H9 (cell line): ENCODE measurements around the gene CACNA2D3. TPM values are rescaled to one million over a fixed set of nuclear protein-coding genes. Genes with fewer than 3 reads are reported as not detected.

Experiments used
- DNase-seq: peaks from one replicate; pipeline ENCODE4 v3.0.0-alpha.2; 2017
- H2AFZ ChIP-seq: one replicate; pipeline ENCODE4 v1.6.1; 2013; ENCODE audit warnings: mild to moderate bottlenecking, low read length, control low read depth, moderate library complexity
- H2AK5ac ChIP-seq: 2 replicates; pipeline ENCODE4 v1.6.1; 2013; ENCODE audit warnings: low read length, control low read depth, mixed read lengths; ENCODE audit not compliant: insufficient read length
- H2BK120ac ChIP-seq: one replicate; pipeline ENCODE4 v1.6.1; 2013; ENCODE audit warnings: low read depth, mild to moderate bottlenecking, low read length, control low read depth, inconsistent platforms; ENCODE audit not compliant: poor library complexity, severe bottlenecking
- H2BK12ac ChIP-seq: 2 replicates; pipeline ENCODE4 v1.6.1; 2013; ENCODE audit warnings: low read length, control low read depth, mixed read lengths, low read depth; ENCODE audit not compliant: insufficient read length
- H2BK15ac ChIP-seq: 2 replicates; pipeline ENCODE4 v1.6.1; 2013; ENCODE audit warnings: low read depth, low read length, control low read depth
- H2BK20ac ChIP-seq: one replicate; pipeline ENCODE4 v1.6.1; 2013; ENCODE audit warnings: low read depth, mild to moderate bottlenecking, low read length, control low read depth, inconsistent platforms; ENCODE audit not compliant: poor library complexity, severe bottlenecking
- H2BK5ac ChIP-seq: 2 replicates; pipeline ENCODE4 v1.6.1; 2013; ENCODE audit warnings: low read length, control low read depth, mixed read lengths; ENCODE audit not compliant: insufficient read length
- H3K14ac ChIP-seq: 2 replicates; pipeline ENCODE4 v1.6.1; 2013; ENCODE audit warnings: low read length, control low read depth; ENCODE audit not compliant: insufficient read depth
- H3K18ac ChIP-seq: 2 replicates; pipeline ENCODE4 v1.6.1; 2013; ENCODE audit warnings: low read depth, mild to moderate bottlenecking, mixed read lengths, low read length, control low read depth; ENCODE audit not compliant: insufficient read length
- H3K23ac ChIP-seq: 2 replicates; pipeline ENCODE4 v1.6.1; 2013; ENCODE audit warnings: low read length, control low read depth, mixed read lengths, low read depth; ENCODE audit not compliant: insufficient read length
- H3K23me2 ChIP-seq: 2 replicates; pipeline ENCODE4 v1.6.1; 2013; ENCODE audit warnings: low read depth, mild to moderate bottlenecking, mixed read lengths, low read length, control low read depth; ENCODE audit not compliant: insufficient read length, poor library complexity, severe bottlenecking
- H3K27ac ChIP-seq: 2 replicates; pipeline ENCODE4 v1.5.1; 2013; ENCODE audit warnings: low read length, control low read depth, mixed read lengths, low read depth; ENCODE audit not compliant: insufficient read length
- H3K27me3 ChIP-seq: 2 replicates; pipeline ENCODE4 v1.6.1; 2013; ENCODE audit warnings: low read length, control low read depth, inconsistent platforms; ENCODE audit not compliant: insufficient read depth
- H3K4ac ChIP-seq: 2 replicates; pipeline ENCODE4 v1.6.1; 2013; ENCODE audit warnings: low read depth, mild to moderate bottlenecking, control low read depth, inconsistent platforms, low read length, moderate library complexity
- H3K4me1 ChIP-seq: 2 replicates; pipeline ENCODE4 v1.6.1; 2013; ENCODE audit warnings: low read length, control low read depth, inconsistent platforms; ENCODE audit not compliant: insufficient read depth
- H3K4me2 ChIP-seq: 2 replicates; pipeline ENCODE4 v1.6.1; 2013; ENCODE audit warnings: low read length, control low read depth, mixed read lengths; ENCODE audit not compliant: insufficient read length, insufficient read depth
- H3K56ac ChIP-seq: 2 replicates; pipeline ENCODE4 v1.6.1; 2013; ENCODE audit warnings: low read depth, mild to moderate bottlenecking, mixed read lengths, low read length, control low read depth; ENCODE audit not compliant: insufficient read length
- H3K79me1 ChIP-seq: 2 replicates; pipeline ENCODE4 v1.6.1; 2013; ENCODE audit warnings: low read depth, mild to moderate bottlenecking, moderate library complexity, low read length, control low read depth, inconsistent platforms; ENCODE audit not compliant: insufficient read depth, poor library complexity, severe bottlenecking
- H3K79me2 ChIP-seq: 2 replicates; pipeline ENCODE4 v1.6.1; 2013; ENCODE audit warnings: low read length, control low read depth, inconsistent platforms; ENCODE audit not compliant: insufficient read depth
- H3K9ac ChIP-seq: 2 replicates; pipeline ENCODE4 v1.6.1; 2013; ENCODE audit warnings: low read length, control low read depth, mixed read lengths; ENCODE audit not compliant: insufficient read length; ENCODE audit errors: extremely low read depth
- H3K9me3 ChIP-seq: one replicate; pipeline ENCODE4 v1.6.1; 2013; ENCODE audit warnings: low read depth, low read length, inconsistent platforms; ENCODE audit not compliant: control insufficient read depth
- H3T11ph ChIP-seq: one replicate; pipeline ENCODE4 v1.6.1; 2013; ENCODE audit warnings: mild to moderate bottlenecking, low read length, control low read depth, inconsistent platforms
- H4K20me1 ChIP-seq: one replicate; pipeline ENCODE4 v1.6.1; 2013; ENCODE audit not compliant: control insufficient read depth, insufficient read length, insufficient read depth
- H4K5ac ChIP-seq: 2 replicates; pipeline ENCODE4 v1.6.1; 2013; ENCODE audit warnings: low read depth, mild to moderate bottlenecking, mixed read lengths, low read length, control low read depth; ENCODE audit not compliant: insufficient read length
- H4K8ac ChIP-seq: replicated peaks from 2 replicates; pipeline ENCODE4 v1.6.1; 2013; ENCODE audit warnings: low read length, control low read depth, mixed read lengths, low read depth; ENCODE audit not compliant: insufficient read length
- H4K91ac ChIP-seq: 2 replicates; pipeline ENCODE4 v1.6.1; 2013; ENCODE audit warnings: low read depth, mild to moderate bottlenecking, moderate library complexity, mixed read lengths, low read length, control low read depth; ENCODE audit not compliant: insufficient read length
- H3K27ac Mint-ChIP-seq, 3 experiments: 2 replicates in 2 of 3; 3 replicates in 1 of 3; pipeline ENCODE4 v1.8.0; 2020 to 2021; ENCODE audit warnings: mixed read lengths in 3 of 3, mild to moderate bottlenecking in 1 of 3, moderate library complexity in 1 of 3
- H3K27me3 Mint-ChIP-seq: 2 replicates; pipeline ENCODE4 v1.8.0; 2021; ENCODE audit warnings: low read depth, mild to moderate bottlenecking, moderate library complexity, mixed read lengths
- H3K36me3 Mint-ChIP-seq, 3 experiments: 2 replicates in 2 of 3; 3 replicates in 1 of 3; pipeline ENCODE4 v1.8.0; 2020 to 2021; ENCODE audit warnings: low read depth in 3 of 3, mixed read lengths in 3 of 3; ENCODE audit not compliant: insufficient read depth in 1 of 3
- H3K4me1 Mint-ChIP-seq, 2 experiments: 2 replicates each; pipeline ENCODE4 v1.8.0; 2020; ENCODE audit warnings: mixed read lengths in 2 of 2
- H3K4me3 Mint-ChIP-seq, 2 experiments: 2 replicates in 1 of 2; 3 replicates in 1 of 2; pipeline ENCODE4 v1.8.0; 2020 to 2021; ENCODE audit warnings: mild to moderate bottlenecking in 2 of 2, mixed read lengths in 2 of 2, moderate library complexity in 1 of 2
- H3K9me3 Mint-ChIP-seq, 2 experiments: 2 replicates in 1 of 2; 3 replicates in 1 of 2; pipeline ENCODE4 v1.8.0; 2020; ENCODE audit warnings: mild to moderate bottlenecking in 2 of 2, mixed read lengths in 2 of 2, moderate library complexity in 1 of 2
- CTCF ChIP-seq: fragments of 200-600 bp; sonication (generic); conservative IDR thresholded peaks from 3 replicates; pipeline ENCODE4 v1.8.0; 2021; ENCODE audit warnings: antibody characterized with exemption, mild to moderate bottlenecking
- WGBS: extraction: QIAGEN DNeasy Blood & Tissue Kit; methylation state at CpG from one replicate; pipeline ENCODE4 v1.1.7; 2013; ENCODE audit warnings: missing lambda C conversion rate, low lambda C conversion rate, mixed read lengths; ENCODE audit not compliant: insufficient read length; ENCODE audit errors: extremely low coverage; 5-methylcytosine and 5-hydroxymethylcytosine counted together
- total RNA-seq: library from RNA; stranded (reverse); gene quantifications from 2 replicates; pipeline ENCODE4 v1.2.1, GENCODE V29; 2021

The CACNA2D3 gene
- total RNA-seq, 1 experiment from 2014 or later: 3.2 TPM

DNA sequence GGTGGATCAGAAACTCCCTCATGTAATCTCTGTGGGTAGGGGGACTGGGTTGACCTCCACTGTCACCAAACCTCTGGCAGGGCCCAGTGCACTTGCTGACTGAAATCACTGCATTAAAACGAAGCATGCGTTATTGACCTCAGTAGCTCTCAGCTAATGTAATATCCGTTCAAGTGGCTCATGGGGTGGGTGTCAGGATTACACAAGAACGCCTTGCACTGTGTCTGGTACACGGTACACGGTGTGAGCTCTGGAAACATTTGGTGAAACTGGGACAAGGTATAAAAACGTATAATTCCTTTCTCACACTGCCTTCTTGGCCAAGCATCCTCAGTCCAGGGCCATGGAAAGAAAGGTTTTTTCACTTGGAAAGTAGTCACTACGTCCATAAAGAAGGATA lies 793.6 kb downstream of the CACNA2D3 start:
- no peak overlapping the region for H2AFZ ChIP-seq
- no peak overlapping the region for H3K9ac ChIP-seq
- Mint-ChIP-seq H3K27ac (no peak overlapping the region), H3K4me3 (no peak overlapping the region), H3K4me1 (no peaks in the 10 kb centered on the region), H3K9me3 (peaks cover 4 to 9% of the 10 kb centered on the region in 2 experiments; a peak in 4 of 5 replicates), H3K36me3 (peaks cover 9 to 20% (median 15%) of the 10 kb centered on the region in 3 experiments; a peak in 6 of 7 replicates), H3K27me3 (no peaks in the 10 kb centered on the region)
- H4K5ac ChIP-seq: no peak overlapping the region
- no peak overlapping the region for H3K56ac ChIP-seq
- no peak overlapping the region for H3K23ac ChIP-seq
- no peak overlapping the region for H3K27ac ChIP-seq
- no peaks in the 10 kb centered on the region for H3K79me1 ChIP-seq
- H2BK120ac ChIP-seq: no peak overlapping the region
- no peaks in the 10 kb centered on the region for H3K4me1 ChIP-seq
- H3K79me2 ChIP-seq: no peaks in the 10 kb centered on the region
- no peak overlapping the region for H2AK5ac ChIP-seq
- no peak overlapping the region for H3K4ac ChIP-seq
- no peaks in the 10 kb centered on the region for H3K27me3 ChIP-seq
- no peak overlapping the region for H2BK15ac ChIP-seq
- H3K18ac ChIP-seq: no peak overlapping the region
- H2BK20ac ChIP-seq: no peak overlapping the region
- H3K9me3 ChIP-seq: peaks cover 10% of the 10 kb centered on the region
- H4K20me1 ChIP-seq: no peaks in the 10 kb centered on the region
- H4K91ac ChIP-seq: no peak overlapping the region
- no peak overlapping the region for H2BK12ac ChIP-seq
- H3K14ac ChIP-seq: no peak overlapping the region
- H2BK5ac ChIP-seq: no peak overlapping the region
- WGBS: no CpG with 5 or more reads among the region's 8 CpGs
- no peaks in the 10 kb centered on the region for H3K23me2 ChIP-seq
- no peak overlapping the region for H3K4me2 ChIP-seq
- H4K8ac ChIP-seq: no peak overlapping the region
- TF ChIP-seq CTCF: no peak
- no peak for DNase-seq
- no peak overlapping the region for H3T11ph ChIP-seq
